GM23338 (cell line): Measurements from ENCODE around the gene KCNK3. TPM values are rescaled to one million over a fixed set of nuclear protein-coding genes. Genes with fewer than 3 reads are reported as not detected.

Source experiments
- ATAC-seq: fragments of 200-7000 bp; cut with Tn5 transposase; 3 replicates; pipeline ENCODE4 v1.9.1; 2020
- DNase-seq: peaks from one replicate; pipeline ENCODE4 v3.0.0-alpha.2; 2015; ENCODE audit warnings: low spot score
- H2AFZ ChIP-seq: fragments of 200-600 bp; sonication (generic); 2 replicates; pipeline ENCODE4 v1.8.0; 2016; ENCODE audit warnings: antibody characterized with exemption, mild to moderate bottlenecking, moderate library complexity
- H3F3A ChIP-seq: fragments of 200-600 bp; sonication (generic); replicated peaks from 2 replicates; pipeline ENCODE4 v1.8.0; 2017; ENCODE audit warnings: antibody characterized with exemption, mixed run types, low read depth
- H3K27ac ChIP-seq: fragments of 200-600 bp; sonication (generic); 2 replicates; pipeline ENCODE4 v1.6.1; 2016; ENCODE audit warnings: low read depth
- H3K27me3 ChIP-seq: fragments of 200-600 bp; sonication (generic); 2 replicates; pipeline ENCODE4 v1.8.0; 2016; ENCODE audit warnings: mild to moderate bottlenecking, mixed run types, moderate library complexity; ENCODE audit not compliant: insufficient read depth
- H3K36me3 ChIP-seq: fragments of 200-600 bp; sonication (generic); 2 replicates; pipeline ENCODE4 v1.8.0; 2016; ENCODE audit warnings: mild to moderate bottlenecking; ENCODE audit not compliant: insufficient read depth
- H3K4me1 ChIP-seq: fragments of 200-600 bp; sonication (generic); 2 replicates; pipeline ENCODE4 v1.8.0; 2016; ENCODE audit warnings: mild to moderate bottlenecking, moderate library complexity; ENCODE audit not compliant: insufficient read depth
- H3K4me2 ChIP-seq: fragments of 200-600 bp; sonication (generic); 2 replicates; pipeline ENCODE4 v1.7.1; 2017; ENCODE audit warnings: mixed run types
- H3K4me3 ChIP-seq: fragments of 200-600 bp; sonication (generic); 2 replicates; pipeline ENCODE4 v1.6.1; 2016; ENCODE audit warnings: mixed run types
- H3K79me2 ChIP-seq: fragments of 200-600 bp; sonication (generic); replicated peaks from 2 replicates; pipeline ENCODE4 v1.8.0; 2017; ENCODE audit warnings: mild to moderate bottlenecking; ENCODE audit not compliant: insufficient read depth
- H3K9me2 ChIP-seq: fragments of 200-600 bp; sonication (generic); 2 replicates; pipeline ENCODE4 v1.8.0; 2017; ENCODE audit not compliant: insufficient read depth
- H4K20me1 ChIP-seq: fragments of 200-600 bp; sonication (generic); replicated peaks from 2 replicates; pipeline ENCODE4 v1.8.0; 2017; ENCODE audit warnings: mild to moderate bottlenecking; ENCODE audit not compliant: insufficient read depth
- H3K27ac Mint-ChIP-seq: 2 replicates; pipeline ENCODE4 v1.8.0; 2020; ENCODE audit warnings: inconsistent platforms, mild to moderate bottlenecking, moderate library complexity, mixed read lengths
- H3K27me3 Mint-ChIP-seq: 3 replicates; pipeline ENCODE4 v1.8.0; 2022; ENCODE audit warnings: low read depth, mild to moderate bottlenecking, moderate library complexity, mixed read lengths, inconsistent platforms; ENCODE audit not compliant: insufficient read depth, poor library complexity
- H3K36me3 Mint-ChIP-seq: 3 replicates; pipeline ENCODE4 v1.8.0; 2021; ENCODE audit warnings: low read depth, mild to moderate bottlenecking, inconsistent platforms, moderate library complexity, mixed read lengths
- H3K4me1 Mint-ChIP-seq: 3 replicates; pipeline ENCODE4 v1.8.0; 2020; ENCODE audit warnings: mild to moderate bottlenecking, inconsistent platforms, mixed read lengths
- H3K4me3 Mint-ChIP-seq: 3 replicates; pipeline ENCODE4 v1.8.0; 2021; ENCODE audit warnings: moderate library complexity, mild to moderate bottlenecking, inconsistent platforms, mixed read lengths
- H3K9me3 Mint-ChIP-seq: 3 replicates; pipeline ENCODE4 v1.8.0; 2020; ENCODE audit warnings: moderate library complexity, mild to moderate bottlenecking, inconsistent platforms, mixed read lengths
- CREB1 ChIP-seq: fragments of 250-450 bp; sonication (Bioruptor Pico); IDR thresholded peaks from 2 replicates; pipeline ENCODE4 v1.5.0; 2020; ENCODE audit warnings: low read depth, mild to moderate bottlenecking, moderate library complexity
- ETS1 ChIP-seq: IDR thresholded peaks from 2 replicates; pipeline ENCODE4 v1.6.1; 2016; ENCODE audit warnings: antibody characterized with exemption
- JUNB ChIP-seq: IDR thresholded peaks from one replicate; pipeline ENCODE4 v1.6.1; 2016; ENCODE audit warnings: antibody characterized with exemption; ENCODE audit not compliant: unreplicated experiment
- POLR2AphosphoS5 ChIP-seq: IDR thresholded peaks from 2 replicates; pipeline ENCODE4 v1.6.1; 2016; ENCODE audit warnings: antibody characterized with exemption, low read depth
- ZNF462 ChIP-seq: fragments of 250-450 bp; sonication (Bioruptor Pico); IDR thresholded peaks from 2 replicates; pipeline ENCODE4 v1.5.0; 2020; ENCODE audit warnings: mild to moderate bottlenecking, moderate library complexity
- polyA plus RNA-seq: library from polyadenylated mRNA; unstranded; fragments of >200 nt; fragmentation: Nextera tagmentation; extraction: Ambion mirVana; gene quantifications from 2 replicates; pipeline ENCODE4 v1.2.1, GENCODE V29; 2016
- total RNA-seq: library from RNA; depleted of rRNA; stranded (reverse); fragments of >200 nt; shearing (Covaris generic); gene quantifications from 2 replicates; pipeline ENCODE4 v1.2.3, GENCODE V29; 2014
- TF ChIP-seq, protein P1 (sequence below), 2 experiments: fragments of 200-600 bp in 1 of 2; sonication (generic) in 1 of 2; conservative IDR thresholded peaks; 2 replicates each; pipeline versions ENCODE4 v1.5.1 to v1.6.1; 2016 to 2017; ENCODE audit warnings: antibody characterized with exemption in 2 of 2, low read depth in 2 of 2, mild to moderate bottlenecking in 2 of 2, moderate library complexity in 1 of 2

Gene KCNK3
- total and polyA plus RNA-seq, 2 experiments from 2014 or later: not detected

DNA sequence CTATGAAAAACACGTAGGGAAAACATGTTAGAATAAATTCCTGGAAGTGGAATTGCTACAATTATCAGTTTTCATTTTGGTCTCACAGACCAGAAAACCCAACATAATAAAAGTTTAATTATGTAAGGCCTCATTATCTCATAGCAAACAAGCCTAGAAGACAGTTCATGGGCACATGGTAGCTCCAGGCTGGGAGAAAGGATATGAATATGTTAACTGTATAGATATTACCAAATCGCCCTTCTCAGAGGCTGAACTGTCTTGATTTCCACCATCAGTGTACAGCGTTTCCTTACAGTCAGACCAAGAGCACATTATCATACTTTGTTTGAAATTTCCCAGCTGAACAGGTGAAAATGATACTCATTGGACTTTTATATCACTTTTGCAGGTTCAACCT lies 54.4 kb downstream of the KCNK3 start:
- TF ChIP-seq POLR2AphosphoS5: no peak
- TF ChIP-seq, protein P1, sequence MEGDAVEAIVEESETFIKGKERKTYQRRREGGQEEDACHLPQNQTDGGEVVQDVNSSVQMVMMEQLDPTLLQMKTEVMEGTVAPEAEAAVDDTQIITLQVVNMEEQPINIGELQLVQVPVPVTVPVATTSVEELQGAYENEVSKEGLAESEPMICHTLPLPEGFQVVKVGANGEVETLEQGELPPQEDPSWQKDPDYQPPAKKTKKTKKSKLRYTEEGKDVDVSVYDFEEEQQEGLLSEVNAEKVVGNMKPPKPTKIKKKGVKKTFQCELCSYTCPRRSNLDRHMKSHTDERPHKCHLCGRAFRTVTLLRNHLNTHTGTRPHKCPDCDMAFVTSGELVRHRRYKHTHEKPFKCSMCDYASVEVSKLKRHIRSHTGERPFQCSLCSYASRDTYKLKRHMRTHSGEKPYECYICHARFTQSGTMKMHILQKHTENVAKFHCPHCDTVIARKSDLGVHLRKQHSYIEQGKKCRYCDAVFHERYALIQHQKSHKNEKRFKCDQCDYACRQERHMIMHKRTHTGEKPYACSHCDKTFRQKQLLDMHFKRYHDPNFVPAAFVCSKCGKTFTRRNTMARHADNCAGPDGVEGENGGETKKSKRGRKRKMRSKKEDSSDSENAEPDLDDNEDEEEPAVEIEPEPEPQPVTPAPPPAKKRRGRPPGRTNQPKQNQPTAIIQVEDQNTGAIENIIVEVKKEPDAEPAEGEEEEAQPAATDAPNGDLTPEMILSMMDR (conservative IDR thresholded peaks at IDR 0.05; ENCODE audit: low read depth in 2 of 2): no peak
- TF ChIP-seq ETS1: no peak
- TF ChIP-seq CREB1: no peak
- no peak for TF ChIP-seq ZNF462 (CRISPR knock-in tag)
- TF ChIP-seq JUNB: no peak
- Histone ChIP-seq H3K4me2 (no peak overlapping the region), H3F3A (peaks cover 8% of the 10 kb centered on the region), H2AFZ (no peak overlapping the region), H3K4me3 (no peak overlapping the region), H3K36me3 (no peaks in the 10 kb centered on the region), H3K27me3 (peaks cover 30% of the 10 kb centered on the region), H3K79me2 (no peaks in the 10 kb centered on the region), H3K9me2 (0 out of 2 replicates have a peak, but pooled peaks cover 4% of the 10 kb centered on the region), H4K20me1 (no peaks in the 10 kb centered on the region), H3K27ac (no peak overlapping the region), H3K4me1 (peaks cover 20% of the 10 kb centered on the region)
- Mint-ChIP-seq H3K27ac (no peak overlapping the region), H3K4me1 (peaks cover 20% of the 10 kb centered on the region), H3K36me3 (peaks cover 6% of the 10 kb centered on the region), H3K27me3 (peaks cover 19% of the 10 kb centered on the region), H3K9me3 (peaks cover 8% of the 10 kb centered on the region), H3K4me3 (no peak overlapping the region)
- DNase-seq: no peak
- ATAC-seq: no peak
